ENCODE results near the gene PPARG. TPM values are rescaled to one million over a fixed set of nuclear protein-coding genes. Genes with fewer than 3 reads are reported as not detected.

The PPARG gene
- total RNA-seq, 4 donors from 2014 or later, result 16.9 to 146 (median 117) TPM

DNA sequence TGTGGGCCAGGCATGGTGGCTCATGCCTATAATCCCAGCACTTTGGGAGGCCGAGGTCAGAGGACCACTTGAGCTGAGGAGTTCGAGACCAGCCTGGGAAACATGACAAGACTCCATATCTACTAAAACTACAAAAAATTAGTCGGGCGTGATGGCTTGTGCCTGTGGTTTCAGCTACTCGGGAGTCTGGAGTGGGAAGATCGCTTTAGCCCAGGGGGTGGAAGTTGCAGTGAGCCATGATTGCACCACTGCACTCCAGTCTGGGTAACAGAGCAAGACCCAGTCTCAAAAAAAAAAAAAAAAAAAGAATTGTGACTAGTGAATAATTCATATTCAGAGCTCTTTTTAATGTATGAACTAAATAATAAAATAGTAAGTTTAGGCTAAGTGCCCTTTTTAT is 107.6 kb downstream of the PPARG start:
- peaks cover 23 to 48% (median 26%) of the 10 kb centered on the region in 4 donors for H3K4me1 ChIP-seq
- intact Hi-C loops (cut with DNase I; ENCODE audit: low total_unique reads) (no loop called here), in situ Hi-C loops (cut with MboI; ENCODE audit: low pct_ligation_motif_present in 1 of 4, low pct_unique_long_range_greater_than_20kb in 1 of 4, low sequenced_read_pairs in 3 of 4) (no loop called here)
- 78% methylated on average over 6 of the region's 6 CpGs; no CpG with 5 or more reads in 1 of the 2 donors for WGBS, 2 donors (ENCODE audit: low coverage in 1 of 2)
- no peak for DNase-seq
- H3K27ac ChIP-seq, result no peak overlapping the region
- H3K27me3 ChIP-seq, result no peaks in the 10 kb centered on the region
- no peaks in the 10 kb centered on the region for H3K9me3 ChIP-seq
- TF ChIP-seq POLR2A (IDR thresholded peaks at IDR 0.05), result no peak
- TF ChIP-seq POLR2AphosphoS5 (IDR thresholded peaks at IDR 0.05), result no peak
- TF ChIP-seq CTCF (IDR thresholded peaks at IDR 0.05), result no peak
- TF ChIP-seq EP300 (IDR thresholded peaks at IDR 0.05; ENCODE audit: low read depth), result no peak
- no peaks in the 10 kb centered on the region for H3K36me3 ChIP-seq
- no peak overlapping the region for H3K4me3 ChIP-seq

GRCh38 chr3:12399226-12399625 is 110.4 kb downstream of the PPARG start:
- no peak overlapping the region for H3K4me3 ChIP-seq
- no peak for TF ChIP-seq CTCF (IDR thresholded peaks at IDR 0.05)
- TF ChIP-seq EP300 (IDR thresholded peaks at IDR 0.05; ENCODE audit: low read depth), result no peak
- TF ChIP-seq POLR2A (IDR thresholded peaks at IDR 0.05), result no peak
- no peak for TF ChIP-seq POLR2AphosphoS5 (IDR thresholded peaks at IDR 0.05)
- intact Hi-C loops (cut with DNase I; ENCODE audit: low total_unique reads), result no loop called here
- H3K9me3 ChIP-seq, result no peaks in the 10 kb centered on the region
- peaks cover 6 to 22% (median 7%) of the 10 kb centered on the region in 4 donors for H3K4me1 ChIP-seq
- H3K27me3 ChIP-seq, result no peaks in the 10 kb centered on the region
- in situ Hi-C loops (cut with MboI; ENCODE audit: low pct_ligation_motif_present in 1 of 4, low pct_unique_long_range_greater_than_20kb in 1 of 4, low sequenced_read_pairs in 3 of 4), result no loop called here
- H3K27ac ChIP-seq, result no peak overlapping the region
- WGBS, 2 donors (ENCODE audit: low coverage in 1 of 2), result 71% methylated on average over 1 of the region's 1 CpG; no CpG with 5 or more reads in 1 of the 2 donors
- no peak for DNase-seq
- no peaks in the 10 kb centered on the region for H3K36me3 ChIP-seq

DNA sequence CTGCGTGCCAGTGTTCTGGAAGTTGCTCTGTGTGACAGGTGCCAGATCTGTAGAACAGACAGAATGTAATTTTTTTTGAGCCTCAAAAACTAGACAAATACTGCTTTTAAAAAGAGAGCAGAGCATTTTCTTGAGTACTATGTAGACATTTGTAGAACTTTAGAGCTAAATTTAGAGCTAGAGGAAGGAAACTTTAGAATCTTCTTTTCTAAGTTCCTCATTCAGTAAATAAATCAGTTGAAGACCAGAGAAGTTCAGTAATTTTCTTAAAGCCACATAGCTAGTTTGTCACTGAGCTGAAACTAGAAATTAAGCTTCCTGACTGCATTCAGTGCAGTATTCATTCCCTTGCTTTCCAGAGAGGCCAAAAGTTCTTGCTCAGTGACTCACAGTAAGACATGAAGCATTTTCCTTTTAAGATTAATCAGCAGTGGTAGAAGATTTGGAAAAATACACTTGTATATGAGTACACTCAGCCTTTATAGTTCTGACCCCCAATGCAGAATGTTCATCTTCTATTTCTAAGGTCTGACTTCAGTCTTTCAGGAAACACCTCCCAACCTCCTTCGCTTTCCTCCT is 111.8 kb downstream of the PPARG start:
- 71 to 92% methylated on average over 2 of the region's 2 CpGs for WGBS, 2 donors (ENCODE audit: low coverage in 1 of 2)
- intact Hi-C loops (cut with DNase I; ENCODE audit: low total_unique reads), result no loop called here
- TF ChIP-seq POLR2A (IDR thresholded peaks at IDR 0.05), result no peak
- no peak for TF ChIP-seq POLR2AphosphoS5 (IDR thresholded peaks at IDR 0.05)
- TF ChIP-seq EP300 (IDR thresholded peaks at IDR 0.05; ENCODE audit: low read depth), result no peak

DNA sequence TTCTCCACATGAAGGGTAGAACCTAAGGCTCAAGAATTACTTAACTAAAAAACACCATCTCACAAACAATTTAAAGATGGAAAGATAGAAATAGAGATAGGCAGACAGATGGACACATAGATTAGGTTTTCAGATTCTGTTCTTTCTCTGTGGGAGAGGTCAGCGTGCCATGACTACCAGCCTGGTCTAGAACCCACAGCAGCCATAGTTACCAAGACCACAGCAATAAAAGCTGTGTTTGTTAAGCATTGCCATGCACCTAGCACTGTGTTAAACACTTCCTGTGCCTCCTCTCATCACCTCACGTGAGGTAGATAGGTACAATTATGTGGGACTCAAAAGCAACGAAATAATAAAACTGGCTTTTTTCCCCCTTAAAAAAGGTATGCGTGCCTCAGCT is 112.3 kb downstream of the PPARG start:
- intact Hi-C loops (cut with DNase I; ENCODE audit: low total_unique reads), result no loop called here
- 92 to 95% methylated on average over 3 to 4 of the region's 4 CpGs for WGBS, 2 donors (ENCODE audit: low coverage in 1 of 2)
- Histone ChIP-seq H3K27ac (no peak overlapping the region), H3K9me3 (no peaks in the 10 kb centered on the region), H3K4me3 (no peak overlapping the region), H3K27me3 (no peaks in the 10 kb centered on the region), H3K4me1 (peaks cover 3 to 13% (median 7%) of the 10 kb centered on the region in 4 donors), H3K36me3 (no peaks in the 10 kb centered on the region)
- TF ChIP-seq POLR2A (IDR thresholded peaks at IDR 0.05), result no peak
- TF ChIP-seq CTCF (IDR thresholded peaks at IDR 0.05), result no peak
- TF ChIP-seq POLR2AphosphoS5 (IDR thresholded peaks at IDR 0.05), result no peak
- no peak for TF ChIP-seq EP300 (IDR thresholded peaks at IDR 0.05; ENCODE audit: low read depth)
- no peak for DNase-seq
- in situ Hi-C loops (cut with MboI; ENCODE audit: low pct_ligation_motif_present in 1 of 4, low pct_unique_long_range_greater_than_20kb in 1 of 4, low sequenced_read_pairs in 3 of 4), result no loop called here

More for the DNA sequence above, 111.8 kb downstream of the PPARG start:
- H3K27ac ChIP-seq, result no peak overlapping the region
- H3K9me3 ChIP-seq, result no peaks in the 10 kb centered on the region
- no peak overlapping the region for H3K4me3 ChIP-seq
- peaks cover 3 to 10% (median 5%) of the 10 kb centered on the region in 4 donors for H3K4me1 ChIP-seq
- no peaks in the 10 kb centered on the region for H3K27me3 ChIP-seq
- no peak for DNase-seq
- H3K36me3 ChIP-seq, result no peaks in the 10 kb centered on the region
- in situ Hi-C loops (cut with MboI; ENCODE audit: low pct_ligation_motif_present in 1 of 4, low pct_unique_long_range_greater_than_20kb in 1 of 4, low sequenced_read_pairs in 3 of 4), result no loop called here
